GM12878 (cell line): ENCODE measurements around the gene NAV2. TPM values are rescaled to one million over a fixed set of nuclear protein-coding genes. Genes with fewer than 3 reads are reported as not detected.

Experiments used
- ATAC-seq: fragments of 200-7000 bp; cut with Tn5 transposase; 3 replicates; pipeline ENCODE4 v1.9.1; 2020; ENCODE audit warnings: mild to moderate bottlenecking, moderate library complexity
- BruUV-seq: library from RNA; stranded (reverse); fragments of 400-500 nt; replicated peaks from 2 replicates; lab custom pipeline; 2021; lab: Mats Ljungman, UMichigan
- CTCF ChIA-PET: fragments of 300-600 bp; sonication (Branson Sonifier 250); formaldehyde crosslinking; extraction: SDS; loops from one replicate; lab custom pipeline; 2021; ENCODE audit warnings: inconsistent platforms; lab: Yijun Ruan, JAX
- POLR2A ChIA-PET: fragments of 350-600 bp; formaldehyde crosslinking; extraction: SDS; loops from one replicate; lab custom pipeline; 2021; ENCODE audit warnings: inconsistent platforms; lab: Charles Lee
- RAD21 ChIA-PET: fragments of 300-600 bp; sonication (Branson Sonifier 250); formaldehyde crosslinking; loops from one replicate; lab custom pipeline; 2023; ENCODE audit warnings: antibody characterized with exemption; ENCODE audit not compliant: unreplicated experiment; lab: Charles Lee
- SMC1A ChIA-PET: fragments of 300-600 bp; sonication (Branson Sonifier 250); formaldehyde crosslinking; loops from one replicate; lab custom pipeline; 2023; ENCODE audit not compliant: unreplicated experiment, uncharacterized antibody; lab: Charles Lee
- DNase-seq: peaks from one replicate; pipeline ENCODE4 v3.0.0-alpha.2; 2011; ENCODE audit warnings: low read depth, low spot score
- FAIRE-seq: peaks from 3 replicates; lab custom pipeline; 2011; peaks lifted over from hg19 to GRCh38; lab: Jason Lieb, UNC
- H2AFZ ChIP-seq: 2 replicates; pipeline ENCODE4 v1.6.0; 2011; ENCODE audit warnings: low read depth, low read length, control low read depth; ENCODE audit not compliant: control insufficient read depth
- H3K27ac ChIP-seq: 2 replicates; pipeline ENCODE4 v1.5.1; 2011; ENCODE audit warnings: control low read depth; ENCODE audit not compliant: control insufficient read depth, insufficient read depth
- H3K27me3 ChIP-seq, 2 experiments: replicated peaks in 1 of 2; 2 replicates each; pipeline versions ENCODE4 v1.6.0 to v1.6.1; 2011; ENCODE audit warnings: low read length in 1 of 2; ENCODE audit not compliant: control insufficient read depth in 2 of 2, insufficient read depth in 2 of 2
- H3K36me3 ChIP-seq, 2 experiments: 2 replicates each; pipeline ENCODE4 v1.5.1; 2011; ENCODE audit warnings: low read length in 1 of 2; ENCODE audit not compliant: control insufficient read depth in 2 of 2, insufficient read depth in 2 of 2
- H3K4me1 ChIP-seq: 2 replicates; pipeline ENCODE4 v1.6.1; 2011; ENCODE audit warnings: mild to moderate bottlenecking, low read length, moderate library complexity, mixed read lengths; ENCODE audit not compliant: control insufficient read depth, insufficient read depth
- H3K4me2 ChIP-seq: 2 replicates; pipeline ENCODE4 v1.6.0; 2011; ENCODE audit warnings: control low read depth; ENCODE audit not compliant: control insufficient read depth, insufficient read depth
- H3K4me3 ChIP-seq: fragments of 200-600 bp; sonication (generic); 2 replicates; pipeline ENCODE4 v1.5.1; 2016
- H3K79me2 ChIP-seq: 2 replicates; pipeline ENCODE4 v1.6.0; 2011; ENCODE audit warnings: low read length; ENCODE audit not compliant: control insufficient read depth, insufficient read depth
- H3K9ac ChIP-seq: 2 replicates; pipeline ENCODE4 v1.8.0; 2011; ENCODE audit warnings: low read length, control low read depth, mixed read lengths; ENCODE audit not compliant: control insufficient read depth, insufficient read depth
- H3K9me3 ChIP-seq: replicated peaks from 3 replicates; pipeline ENCODE4 v1.5.1; 2011; ENCODE audit warnings: mild to moderate bottlenecking, low read length; ENCODE audit not compliant: control insufficient read depth, insufficient read depth
- H4K20me1 ChIP-seq: 2 replicates; pipeline ENCODE4 v1.6.0; 2011; ENCODE audit not compliant: control insufficient read depth, insufficient read depth
- BCL11A ChIP-seq: IDR thresholded peaks from 2 replicates; pipeline ENCODE4 v1.6.1; 2011; ENCODE audit warnings: low read depth, low read length
- CHD1 ChIP-seq: IDR thresholded peaks from 2 replicates; pipeline ENCODE4 v1.6.1; 2012; ENCODE audit warnings: low read depth, low read length, improper control_type of control experiment
- E2F8 ChIP-seq: fragments of 450-650 bp; IDR thresholded peaks from 2 replicates; pipeline ENCODE4 v1.6.1; 2018; ENCODE audit warnings: mild to moderate bottlenecking, low read depth, moderate library complexity; ENCODE audit not compliant: partially characterized antibody
- EP300 ChIP-seq, 2 experiments: fragments of 150-350 bp in 1 of 2; IDR thresholded peaks; 2 replicates each; pipeline ENCODE4 v1.6.1; 2011 to 2012; ENCODE audit warnings: low read depth in 2 of 2, low read length in 2 of 2, borderline replicate concordance in 1 of 2, improper control_type of control experiment in 1 of 2, inconsistent platforms in 1 of 2; ENCODE audit not compliant: control insufficient read depth in 1 of 2
- FOXM1 ChIP-seq: IDR thresholded peaks from 2 replicates; pipeline ENCODE4 v1.6.1; 2012; ENCODE audit warnings: low read depth, mild to moderate bottlenecking, inconsistent platforms, low read length, moderate library complexity
- JUND ChIP-seq: IDR thresholded peaks from 2 replicates; pipeline ENCODE4 v1.6.1; 2012; ENCODE audit warnings: low read depth, mild to moderate bottlenecking, low read length, improper control_type of control experiment, moderate library complexity
- MTA2 ChIP-seq: fragments of 450-650 bp; IDR thresholded peaks from 2 replicates; pipeline ENCODE4 v1.6.1; 2016; ENCODE audit warnings: low read depth, mild to moderate bottlenecking, moderate library complexity
- POLR2AphosphoS5 ChIP-seq: IDR thresholded peaks from 2 replicates; pipeline ENCODE4 v1.6.1; 2011; ENCODE audit warnings: mild to moderate bottlenecking, low read length, inconsistent platforms
- RB1 ChIP-seq: fragments of 450-650 bp; formaldehyde crosslinking; IDR thresholded peaks from 2 replicates; pipeline ENCODE4 v1.6.1; 2017; ENCODE audit warnings: mild to moderate bottlenecking, borderline replicate concordance
- RBBP5 ChIP-seq: fragments of 200-600 bp; sonication (generic); conservative IDR thresholded peaks from 2 replicates; pipeline ENCODE4 v1.6.1; 2016
- SIN3A ChIP-seq: IDR thresholded peaks from 2 replicates; pipeline ENCODE4 v1.6.1; 2012; ENCODE audit warnings: low read depth, low read length, improper control_type of control experiment
- SMAD1 ChIP-seq: fragments of 450-650 bp; IDR thresholded peaks from 2 replicates; pipeline ENCODE4 v1.6.1; 2018; ENCODE audit warnings: mild to moderate bottlenecking, low read depth; ENCODE audit not compliant: partially characterized antibody
- SUPT20H ChIP-seq: IDR thresholded peaks from 2 replicates; pipeline ENCODE4 v1.6.1; 2011; ENCODE audit warnings: low read depth, mild to moderate bottlenecking, low read length, moderate library complexity, borderline replicate concordance; ENCODE audit not compliant: control insufficient read depth
- USF2 ChIP-seq: IDR thresholded peaks from 2 replicates; pipeline ENCODE4 v1.6.1; 2011; ENCODE audit warnings: low read depth, low read length, improper control_type of control experiment, borderline replicate concordance
- WGBS: methylation state at CpG from one replicate; pipeline ENCODE4 v1.1.6; 2016; ENCODE audit warnings: low lambda C conversion rate; ENCODE audit not compliant: insufficient replicate concordance, insufficient coverage; ENCODE audit errors: missing lambda C conversion rate; 5-methylcytosine and 5-hydroxymethylcytosine counted together
- in situ Hi-C: fragments of 300-500 bp; cut with MboI; formaldehyde crosslinking; loops from 9 replicates; pipeline ENCODE4 v1.14.3; 2018; ENCODE audit warnings: mixed read lengths
- intact Hi-C: fragments of 100-400 bp; cut with micrococcal nuclease; formaldehyde crosslinking; loops from one replicate; pipeline ENCODE4 v1.14.2; 2022; ENCODE audit not compliant: unreplicated experiment
- polyA plus RNA-seq, 11 experiments: library from polyadenylated mRNA; depleted of rRNA in 4 of 11; unstranded in 6 of 11; stranded (reverse) in 5 of 11; fragments of >200 nt; fragmentation: Nextera tagmentation in 4 of 11; fragmentation: Illumina TruSeq in 1 of 11; extraction: Ambion mirVana in 4 of 11; extraction: Trizol in 1 of 11; gene quantifications; 1 replicate in 1 of 11; 2 replicates in 10 of 11; pipeline versions ENCODE4 v1.2.1 to v1.2.3, GENCODE V29; 2011 to 2016; ENCODE audit warnings: inconsistent platforms in 2 of 11, missing spikeins in 2 of 11, low read depth in 1 of 11
- total RNA-seq, 4 experiments: library from RNA; depleted of rRNA in 3 of 4; stranded (reverse); fragments of >200 nt in 3 of 4; fragmentation: Illumina TruSeq in 1 of 4; extraction: Trizol in 1 of 4; gene quantifications; 2 replicates each; pipeline versions ENCODE4 v1.2.1 to v1.2.3, GENCODE V29; 2013 to 2021

The NAV2 gene
- total and polyA plus RNA-seq, 10 of the 15 experiments (the other 5 are each of a cell fraction or from before 2014, with no cell fraction given) = 0.35 to 6.1 (median 1.1) TPM

- no peak overlapping the region for H3K4me2 ChIP-seq
- H3K79me2 ChIP-seq = no peaks in the 10 kb centered on the region
- intact Hi-C loops (no loop called here), in situ Hi-C loops (no loop called here)
- no TSS peak for BruUV-seq
- no peaks in the 10 kb centered on the region for H3K9me3 ChIP-seq
- CTCF ChIA-PET = interaction anchor here (0.7 to 0.8 kb wide), 2 partner anchors 11 to 46 kb away, joined by 3 read pairs; no protein-coding TSS in a partner anchor
- DNase-seq = no peak
- H3K27ac ChIP-seq = no peak overlapping the region
- SMC1A ChIA-PET = interaction anchor here (0.6 to 0.9 kb wide), 2 partner anchors 13 to 27 kb away, joined by 3 read pairs; no protein-coding TSS in a partner anchor
- no peak overlapping the region for H3K9ac ChIP-seq
- no peaks in the 10 kb centered on the region; a peak in 1 of 4 replicates for H3K27me3 ChIP-seq
- RAD21 ChIA-PET = no interaction called here
- no peak for FAIRE-seq
- POLR2A ChIA-PET = no interaction called here
- WGBS = 24% methylated on average over 10 of the region's 10 CpGs
- H3K4me3 ChIP-seq = no peak overlapping the region
- H2AFZ ChIP-seq = no peak overlapping the region
- TF ChIP-seq RBBP5 (no peak), JUND (no peak), SMAD1 (no peak), MTA2 (no peak), USF2 (no peak), POLR2AphosphoS5 (no peak), RB1 (no peak), SIN3A (no peak), EP300 (IDR thresholded peaks at IDR 0.05; ENCODE audit: borderline replicate concordance in 1 of 2, control insufficient read depth in 1 of 2, low read depth in 2 of 2, low read length in 2 of 2) (no peak), FOXM1 (no peak), BCL11A (no peak), E2F8 (no peak), CHD1 (no peak), SUPT20H (no peak)
- TF ChIP-seq, all 136 proteins: peak for 0
- H3K36me3 ChIP-seq = no peaks in the 10 kb centered on the region
- H4K20me1 ChIP-seq = no peaks in the 10 kb centered on the region
- no peak for ATAC-seq
- H3K4me1 ChIP-seq = no peaks in the 10 kb centered on the region
Measured at GRCh38 chr11:20008871-20009644, 296.4 kb downstream of the NAV2 start.
